Testis (tissue), 3 donors: Measurements from ENCODE around the gene GRM2. TPM values are rescaled to one million over a fixed set of nuclear protein-coding genes. Genes with fewer than 3 reads are reported as not detected.

Experiments used
- DNase-seq: peaks from one replicate; pipeline ENCODE4 v3.0.0-alpha.2; 2019
- H3K27ac ChIP-seq, 2 donors: fragments of 200-600 bp; sonication (generic); one replicate each; pipeline ENCODE4 v1.5.1; 2019
- H3K27me3 ChIP-seq: fragments of 200-600 bp; sonication (generic); one replicate; pipeline ENCODE4 v1.5.1; 2019
- H3K36me3 ChIP-seq: fragments of 200-600 bp; sonication (generic); one replicate; pipeline ENCODE4 v1.5.1; 2017; ENCODE audit warnings: low read depth; ENCODE audit errors: missing control alignments
- H3K4me1 ChIP-seq: fragments of 200-600 bp; sonication (generic); one replicate; pipeline ENCODE4 v1.5.1; 2019
- H3K4me3 ChIP-seq, 2 donors: fragments of 200-600 bp; sonication (generic); one replicate each; pipeline ENCODE4 v1.5.1; 2017 to 2019
- H3K9me3 ChIP-seq: fragments of 200-600 bp; sonication (generic); one replicate; pipeline ENCODE4 v1.5.1; 2017
- CTCF ChIP-seq, 3 experiments: fragments of 450-650 bp in 2 of 3; fragments of 200-600 bp in 1 of 3; sonication (generic) in 1 of 3; IDR thresholded peaks; one replicate each; pipeline ENCODE4 v1.5.1; 2016 to 2019; ENCODE audit warnings: antibody characterized with exemption in 3 of 3, mild to moderate bottlenecking in 2 of 3, moderate library complexity in 1 of 3
- POLR2A ChIP-seq: fragments of 450-650 bp; IDR thresholded peaks from one replicate; pipeline ENCODE4 v1.6.1; 2017; ENCODE audit warnings: antibody characterized with exemption, mild to moderate bottlenecking, moderate library complexity
- WGBS, 2 donors: methylation state at CpG; one replicate each; pipeline ENCODE4 v1.1.5; 2018; 5-methylcytosine and 5-hydroxymethylcytosine counted together
- intact Hi-C: fragments of 100-400 bp; cut with DNase I; formaldehyde crosslinking; loops from one replicate; pipeline ENCODE4 v1.15.1; 2023; ENCODE audit warnings: low total_unique reads
- polyA plus RNA-seq: library from polyadenylated mRNA; stranded (reverse); fragments of 350-450 nt; fragmentation: Illumina TruSeq; extraction: RNeasy Lipid Tissue Mini Kit (QIAGEN cat#74804); gene quantifications from one replicate; pipeline ENCODE4 v1.2.3, GENCODE V29; 2014; ENCODE audit warnings: low read depth, low replicate concordance; ENCODE audit not compliant: insufficient read depth
- total RNA-seq, 2 donors: library from RNA; depleted of rRNA; stranded (reverse); fragments of >200 nt; gene quantifications; one replicate each; pipeline ENCODE4 v1.2.3, GENCODE V29; 2016

Gene GRM2
- total and polyA plus RNA-seq, 3 donors from 2014 or later = 10.7 to 34.7 (median 16.9) TPM

DNA sequence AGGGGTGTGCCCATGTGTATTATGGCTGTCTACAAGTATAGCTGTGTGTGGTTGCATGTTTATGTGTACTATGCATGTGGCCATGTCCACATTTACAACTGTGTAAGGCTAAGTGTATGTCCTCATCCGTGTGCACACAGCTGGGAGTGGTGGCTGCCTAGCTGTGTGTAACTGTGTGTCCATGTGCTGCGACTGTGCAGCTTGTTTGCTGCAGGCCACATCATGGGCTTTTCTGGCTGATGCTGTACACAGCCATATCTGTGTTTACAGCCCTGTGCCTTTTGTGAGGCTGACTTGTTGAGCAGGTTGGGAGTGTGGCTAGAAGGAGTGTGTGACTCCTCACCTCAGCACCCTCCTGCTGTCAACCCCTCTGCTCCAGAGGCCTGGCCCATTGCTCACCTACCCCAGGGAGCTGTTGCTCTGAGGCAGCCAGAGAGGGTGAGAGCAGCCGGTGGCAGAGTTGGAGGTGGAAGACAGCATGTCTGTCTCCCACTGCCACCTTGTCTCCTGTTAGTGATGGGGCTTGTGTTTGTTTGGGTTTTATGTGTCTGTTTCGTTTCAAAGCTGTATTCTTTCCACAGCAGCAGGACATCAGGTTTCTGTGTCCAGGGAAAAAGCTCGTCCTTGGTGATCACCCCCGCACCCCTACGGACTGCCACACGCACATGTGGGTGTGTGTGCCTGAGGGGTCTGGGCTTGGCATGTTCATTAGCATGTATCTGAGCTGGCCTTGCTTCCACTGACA, 1.4 kb upstream of the GRM2 start:
- H3K4me3 ChIP-seq = no peak overlapping the region
- H3K4me1 ChIP-seq = peaks cover 12% of the 10 kb centered on the region
- intact Hi-C loops = no loop called here
- 77 to 85% methylated on average over 6 to 8 of the region's 8 CpGs for WGBS, 2 donors
- no peak overlapping the region for H3K27ac ChIP-seq
- H3K36me3 ChIP-seq = no peaks in the 10 kb centered on the region
- H3K27me3 ChIP-seq = no peaks in the 10 kb centered on the region
- DNase-seq = no peak
- H3K9me3 ChIP-seq = no peaks in the 10 kb centered on the region
- TF ChIP-seq POLR2A = no peak
- no peak for TF ChIP-seq CTCF (IDR thresholded peaks at IDR 0.05)

DNA sequence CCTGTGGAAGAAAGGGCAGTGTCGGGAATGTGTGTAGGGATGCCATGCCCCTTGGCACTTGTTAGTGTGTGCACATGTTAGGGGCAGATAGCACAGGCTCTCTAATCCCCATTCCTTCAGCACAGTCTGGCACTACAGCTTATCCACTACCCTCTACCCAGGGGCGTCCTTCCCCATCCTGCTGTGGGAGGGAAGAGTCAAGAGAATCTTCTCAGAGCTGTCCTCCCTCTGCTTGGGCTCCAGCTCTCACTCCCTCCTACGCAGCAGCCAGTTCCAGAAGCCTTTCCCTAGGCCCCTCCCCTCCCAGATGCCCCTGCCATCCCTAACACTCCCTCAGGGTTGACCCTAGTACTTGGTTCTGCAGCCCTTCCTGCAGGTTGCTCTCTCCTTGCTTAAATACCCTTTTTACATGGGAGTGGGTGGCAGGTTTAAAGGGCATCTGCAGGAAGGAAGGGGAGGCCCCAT, 815 bp upstream of the GRM2 start:
- intact Hi-C loops = no loop called here
- no peak for DNase-seq

GRCh38 chr3:51708216-51708845, 1.5 kb downstream of the GRM2 start:
- H3K36me3 ChIP-seq = no peaks in the 10 kb centered on the region
- no peaks in the 10 kb centered on the region for H3K9me3 ChIP-seq
- no peak overlapping the region for H3K27ac ChIP-seq
- no peaks in the 10 kb centered on the region for H3K27me3 ChIP-seq
- H3K4me3 ChIP-seq = no peak overlapping the region
- 73 to 77% methylated on average over 1 to 3 of the region's 3 CpGs for WGBS, 2 donors
- TF ChIP-seq CTCF (IDR thresholded peaks at IDR 0.05) = no peak
- DNase-seq = peak; percentile 11
- H3K4me1 ChIP-seq = peaks cover 6% of the 10 kb centered on the region
- intact Hi-C loops = no loop called here

More for the DNA sequence above, 815 bp upstream of the GRM2 start:
- no peaks in the 10 kb centered on the region for H3K36me3 ChIP-seq
- H3K4me3 ChIP-seq = no peak overlapping the region
- no peak for TF ChIP-seq POLR2A
- TF ChIP-seq CTCF (IDR thresholded peaks at IDR 0.05) = no peak
- no peaks in the 10 kb centered on the region for H3K9me3 ChIP-seq
- H3K27me3 ChIP-seq = no peaks in the 10 kb centered on the region
- WGBS, 2 donors = 54 to 75% methylated on average over 3 of the region's 3 CpGs
- H3K4me1 ChIP-seq = peaks cover 9% of the 10 kb centered on the region
- no peak overlapping the region for H3K27ac ChIP-seq

- DNase-seq = no peak
- Histone ChIP-seq H3K27me3 (no peaks in the 10 kb centered on the region), H3K4me3 (no peak overlapping the region), H3K9me3 (no peaks in the 10 kb centered on the region), H3K36me3 (no peaks in the 10 kb centered on the region), H3K27ac (no peak overlapping the region), H3K4me1 (peaks cover 6% of the 10 kb centered on the region)
- intact Hi-C loops = no loop called here
- 77 to 80% methylated on average over 1 to 17 of the region's 17 CpGs for WGBS, 2 donors
- TF ChIP-seq CTCF (IDR thresholded peaks at IDR 0.05) = no peak
- no peak for TF ChIP-seq POLR2A
Observed at GRCh38 chr3:51709004-51709420, 2.1 kb downstream of the GRM2 start.
